GM15510 (cell line): ENCODE results near the gene CCNT2.

Experiments used
- POLR2A ChIP-seq: IDR thresholded peaks from 3 replicates; pipeline ENCODE4 v1.6.1; 2011; ENCODE audit warnings: borderline replicate concordance; ENCODE audit not compliant: insufficient read length; ENCODE audit errors: extremely low read depth

The CCNT2 gene

DNA sequence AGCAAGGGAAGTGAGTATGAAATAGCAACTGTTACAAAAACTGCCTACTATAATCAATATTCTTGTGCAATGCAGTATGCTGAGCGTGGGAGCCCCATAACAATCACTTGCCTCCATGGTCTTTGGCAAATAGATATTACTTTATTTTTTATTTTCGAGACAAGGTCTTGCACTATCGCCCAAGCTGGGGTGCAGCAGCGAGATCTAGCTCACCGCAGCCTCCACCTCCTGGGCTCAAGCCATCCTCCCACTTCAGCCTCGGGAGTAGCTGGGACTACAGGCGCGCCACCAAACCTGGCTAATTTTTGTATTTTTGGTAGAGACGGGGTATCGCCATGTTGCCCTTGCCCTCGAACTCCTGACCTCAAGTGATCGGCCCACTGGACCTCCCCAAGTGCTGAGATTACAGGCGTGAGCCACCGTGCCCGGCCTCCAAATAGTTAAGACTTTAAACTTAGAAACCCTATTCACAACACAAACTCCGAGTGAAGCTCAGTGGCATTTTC lies 1.2 kb upstream of the CCNT2 start:
- TF ChIP-seq POLR2A: no peak

DNA sequence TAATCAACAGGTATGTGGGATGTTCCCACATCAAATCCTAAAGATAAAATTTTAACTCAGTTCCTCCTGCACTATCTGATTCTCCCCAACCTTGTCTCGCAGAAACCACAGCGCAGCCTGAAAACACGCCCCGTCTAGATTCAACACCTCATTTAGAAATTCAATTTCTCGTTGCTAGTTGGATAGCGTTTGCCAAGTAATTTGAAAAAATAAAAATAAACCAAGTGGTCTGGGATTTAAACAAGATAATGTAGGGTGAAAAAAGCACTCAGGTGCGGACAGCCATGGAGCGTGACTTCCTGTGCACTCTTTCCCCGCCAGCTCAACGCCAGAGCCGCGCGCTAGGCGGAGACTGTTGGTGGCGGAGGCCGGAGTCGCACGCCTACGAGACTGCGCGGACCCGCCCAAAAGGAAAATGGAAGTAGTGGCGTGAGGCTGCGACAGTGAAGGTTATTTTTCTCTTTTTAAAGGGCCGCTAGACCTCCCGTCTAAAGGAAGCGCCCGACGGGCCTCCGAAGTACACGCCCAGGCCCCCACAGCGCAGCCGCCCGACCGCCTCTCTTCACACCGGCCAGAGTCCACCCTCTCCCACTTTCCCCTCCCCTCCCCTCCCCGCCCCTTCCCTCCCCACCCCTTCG lies 615 bp upstream of the CCNT2 start:
- TF ChIP-seq POLR2A: peak; percentile 77

DNA sequence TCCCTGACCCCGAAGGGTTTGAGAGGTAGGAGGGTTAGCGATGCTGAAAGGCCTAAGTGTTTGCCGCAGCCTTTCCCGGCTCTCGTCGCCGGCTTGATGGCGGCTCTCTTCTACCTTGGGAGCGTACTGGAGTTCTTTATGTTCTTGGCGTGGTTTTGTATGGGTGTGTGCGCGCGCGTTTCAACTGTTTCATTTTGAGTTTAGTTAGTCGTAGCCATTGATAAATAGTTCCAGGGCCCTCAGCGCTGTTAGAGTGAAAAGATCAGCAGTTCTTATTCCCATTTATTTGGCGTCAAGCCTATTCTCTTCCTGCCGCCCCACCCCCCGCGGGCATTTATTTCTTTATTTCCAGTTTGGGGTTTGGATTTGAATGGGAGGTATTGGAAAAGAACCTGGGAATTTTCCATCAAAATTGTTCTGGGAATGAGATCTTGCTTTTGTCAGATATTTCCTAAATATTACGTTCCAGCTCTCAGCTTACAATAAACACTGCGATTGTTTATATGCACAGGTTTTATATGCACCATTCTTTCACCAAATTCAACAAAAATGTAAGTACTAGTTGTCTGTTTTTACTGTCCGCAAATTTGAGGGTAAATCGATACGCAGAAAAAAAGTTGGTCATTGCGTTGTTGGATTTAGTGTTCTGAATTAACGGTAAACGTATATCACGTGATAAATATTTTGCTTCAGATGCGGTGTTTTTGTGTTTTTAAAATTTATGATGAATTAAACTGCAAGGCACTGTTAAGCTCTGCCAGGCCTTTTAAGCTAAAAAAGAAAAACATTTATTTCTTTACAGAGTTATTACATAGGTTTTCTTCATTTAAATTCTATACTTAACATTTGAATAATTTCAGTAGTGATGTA lies 954 bp downstream of the CCNT2 start:
- no peak for TF ChIP-seq POLR2A

DNA sequence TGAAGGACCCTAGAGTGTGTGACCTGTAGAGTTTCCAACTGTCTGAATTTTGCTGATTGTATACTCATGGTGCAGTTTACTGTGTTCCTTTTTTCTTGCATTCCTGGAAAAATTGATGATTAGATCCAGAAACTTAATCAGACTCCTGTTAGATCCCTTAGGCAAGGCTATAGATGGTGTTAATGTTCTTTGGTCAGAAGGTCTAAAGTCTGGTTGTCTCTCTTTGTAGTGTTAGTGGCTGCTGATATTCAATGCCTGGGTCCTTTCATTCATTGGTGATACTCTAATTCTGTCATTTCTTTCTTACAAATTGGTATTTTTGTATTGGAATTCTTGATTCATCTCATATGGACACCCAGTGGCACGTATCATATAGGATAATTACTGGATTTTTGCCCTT lies 6.3 kb downstream of the CCNT2 start:
- TF ChIP-seq POLR2A: no peak

DNA sequence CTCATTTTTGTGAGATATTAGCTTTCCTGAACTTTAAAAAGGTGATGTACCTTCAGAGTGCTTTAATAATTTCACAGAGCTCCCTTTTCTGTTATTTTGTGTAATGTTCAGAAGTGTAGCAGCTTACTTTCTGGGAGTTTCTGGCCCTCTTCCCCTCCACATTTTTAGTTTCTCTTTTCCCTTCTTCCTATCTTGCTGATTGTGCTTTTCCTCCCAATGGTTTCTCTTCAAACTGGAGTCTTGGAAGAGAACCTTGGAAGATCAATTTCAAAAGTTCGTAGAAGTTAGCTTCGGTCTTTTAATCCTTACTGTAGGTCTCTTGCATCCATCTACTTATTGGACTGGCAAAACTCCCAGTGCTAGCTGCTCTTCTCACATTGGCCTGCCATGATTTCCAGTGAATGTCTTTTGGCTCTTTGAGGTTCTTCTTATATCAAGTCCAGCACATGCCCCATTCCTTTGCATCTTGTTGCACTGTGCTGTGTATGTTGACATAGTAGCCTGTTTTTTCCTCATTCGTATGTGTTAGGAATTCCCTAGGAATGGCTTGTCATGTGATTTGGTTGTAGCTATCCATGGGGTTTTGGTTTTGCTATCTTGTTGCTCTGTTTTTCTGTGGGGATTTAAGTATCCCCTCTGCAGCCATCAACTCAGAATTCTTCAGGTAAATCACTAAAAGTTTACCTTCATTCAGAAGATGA lies 7.8 kb downstream of the CCNT2 start:
- TF ChIP-seq POLR2A: no peak

DNA sequence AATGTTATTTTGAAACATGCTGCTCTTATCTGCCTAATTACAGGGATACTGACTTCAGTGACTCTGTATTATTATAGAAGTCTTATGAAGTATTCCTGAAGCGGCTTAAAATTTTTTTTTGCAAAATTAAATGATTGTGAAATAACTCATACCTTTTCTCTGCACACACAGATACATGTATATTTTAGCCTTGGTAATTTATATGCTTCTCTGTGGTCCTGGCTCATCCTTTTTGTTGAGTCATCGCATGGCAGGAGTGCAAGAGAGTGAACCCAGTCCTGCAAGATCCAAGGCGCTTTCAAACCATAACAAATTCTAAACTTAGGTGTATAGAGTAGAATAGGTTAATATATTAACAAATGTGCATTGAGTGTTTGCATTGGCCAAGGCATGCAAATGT lies 8.6 kb downstream of the CCNT2 start:
- TF ChIP-seq POLR2A: no peak

DNA sequence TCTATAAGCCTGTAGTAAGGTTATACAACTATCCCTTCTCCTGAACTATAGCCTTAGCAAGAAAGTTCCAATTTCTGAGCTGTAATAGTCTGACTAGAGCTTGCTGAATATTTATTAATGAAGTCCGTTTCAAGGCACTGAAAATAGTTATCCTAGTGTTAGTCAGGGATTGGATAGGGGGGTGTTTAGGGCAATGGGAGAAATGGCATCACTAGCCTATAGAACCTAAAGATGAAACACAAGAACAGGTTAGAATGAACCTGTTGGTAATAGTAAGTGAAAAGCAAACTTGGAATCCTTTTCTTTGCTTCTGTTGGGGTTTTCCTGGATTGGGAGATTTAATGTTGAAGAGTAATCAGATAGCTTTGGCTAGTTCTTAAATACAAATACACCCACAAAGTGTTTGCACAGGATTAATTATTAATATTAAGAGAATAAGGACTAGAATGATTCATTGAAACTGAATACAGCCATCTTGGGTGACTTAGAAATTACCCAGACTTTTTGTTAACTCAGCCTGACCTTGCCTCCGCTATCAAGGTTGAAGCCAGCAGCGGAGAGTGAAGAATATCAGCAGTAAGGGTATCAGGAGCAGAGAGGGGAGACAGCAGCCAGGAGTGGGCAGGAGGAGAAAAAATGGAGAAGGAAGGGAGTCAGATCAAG lies 14.4 kb downstream of the CCNT2 start:
- TF ChIP-seq POLR2A: no peak

DNA sequence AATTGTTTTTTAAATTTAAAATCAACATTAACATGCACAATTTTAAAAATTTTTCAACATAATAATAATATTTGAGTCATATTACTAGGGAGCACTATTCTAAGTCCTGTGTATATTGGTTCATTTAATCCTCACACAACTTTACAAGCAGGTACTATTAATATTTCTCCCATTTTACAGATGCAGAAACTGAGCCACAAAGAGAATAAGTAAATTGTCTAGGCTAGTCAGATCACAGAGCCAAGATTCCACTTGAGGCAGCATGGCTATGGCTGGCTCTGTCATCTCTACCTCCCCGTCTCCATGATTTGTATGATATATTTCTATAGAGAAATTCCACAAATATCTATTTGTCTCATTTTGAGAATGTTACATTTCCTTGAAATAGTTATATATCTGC lies 15.1 kb downstream of the CCNT2 start:
- no peak for TF ChIP-seq POLR2A

DNA sequence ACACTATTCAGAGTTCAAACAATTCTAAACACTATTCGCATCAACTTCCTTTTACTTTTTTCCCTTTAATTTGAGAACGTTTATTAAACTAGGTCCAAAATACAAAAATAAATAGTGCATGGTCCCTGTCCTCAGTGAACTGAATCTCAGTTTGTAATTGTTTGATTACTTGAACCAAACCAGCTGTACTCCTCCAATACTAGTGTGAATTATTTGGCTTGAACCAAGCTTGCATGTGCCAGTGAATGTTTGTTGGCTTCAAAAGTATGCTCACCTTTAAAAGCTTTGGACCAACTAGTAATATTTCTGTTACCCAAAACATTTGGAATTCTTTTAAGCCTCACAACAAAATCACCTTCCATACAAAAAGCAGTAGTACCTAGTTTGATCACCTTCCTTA lies 15.5 kb downstream of the CCNT2 start:
- no peak for TF ChIP-seq POLR2A

DNA sequence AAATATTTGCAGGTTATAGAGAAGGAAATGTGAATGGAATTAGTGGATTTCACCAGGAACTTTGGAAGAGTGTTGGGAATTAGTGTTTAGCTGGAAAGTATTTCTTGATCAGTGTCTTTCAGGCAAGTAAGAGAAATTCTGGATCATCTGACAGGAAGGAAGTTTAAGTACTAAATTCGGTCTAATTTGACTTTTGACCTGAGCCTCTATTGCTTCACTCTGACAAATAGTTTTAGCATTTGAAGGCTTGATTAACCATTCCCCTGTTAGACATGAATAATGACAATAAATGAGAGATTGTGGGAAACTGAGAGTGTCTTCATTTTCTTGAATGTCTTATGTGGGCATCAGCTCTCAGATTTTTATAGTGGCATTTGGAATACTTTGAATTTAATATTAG lies 16.0 kb downstream of the CCNT2 start:
- no peak for TF ChIP-seq POLR2A

DNA sequence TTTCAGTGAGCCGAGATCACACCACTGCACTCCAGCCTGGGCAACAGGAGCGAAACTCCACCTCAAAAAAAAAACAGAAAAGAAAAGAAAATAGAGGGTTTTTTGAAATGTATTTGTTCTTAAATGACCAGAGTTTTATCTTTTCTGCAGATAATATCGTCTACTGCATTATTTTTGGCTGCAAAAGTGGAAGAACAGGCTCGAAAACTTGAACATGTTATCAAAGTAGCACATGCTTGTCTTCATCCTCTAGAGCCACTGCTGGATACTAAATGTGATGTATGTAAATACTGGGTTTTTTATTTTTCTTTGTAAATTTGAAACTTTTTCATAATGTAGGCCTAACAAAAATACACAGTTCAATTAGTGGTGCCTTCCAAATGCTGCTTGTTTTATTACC lies 18.1 kb downstream of the CCNT2 start:
- TF ChIP-seq POLR2A: no peak

DNA sequence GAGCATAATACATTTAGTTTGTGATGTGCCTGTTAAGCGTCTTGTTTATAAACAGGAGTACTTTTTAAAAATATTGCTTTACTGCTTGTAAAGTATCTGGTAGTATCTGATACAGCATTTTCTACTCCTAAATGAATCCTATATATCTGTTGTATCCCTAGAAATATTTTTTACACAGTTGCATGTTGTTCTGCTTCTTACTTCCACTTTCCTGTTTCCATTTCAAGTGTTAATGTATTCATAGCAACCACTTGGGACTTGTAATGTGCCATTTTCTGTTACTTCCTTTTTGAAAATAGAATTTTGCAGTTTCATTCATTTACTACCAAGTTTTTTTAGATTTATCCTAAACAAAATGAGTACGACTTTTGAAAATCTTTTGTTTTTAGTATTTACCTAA lies 24.9 kb downstream of the CCNT2 start:
- TF ChIP-seq POLR2A: no peak

DNA sequence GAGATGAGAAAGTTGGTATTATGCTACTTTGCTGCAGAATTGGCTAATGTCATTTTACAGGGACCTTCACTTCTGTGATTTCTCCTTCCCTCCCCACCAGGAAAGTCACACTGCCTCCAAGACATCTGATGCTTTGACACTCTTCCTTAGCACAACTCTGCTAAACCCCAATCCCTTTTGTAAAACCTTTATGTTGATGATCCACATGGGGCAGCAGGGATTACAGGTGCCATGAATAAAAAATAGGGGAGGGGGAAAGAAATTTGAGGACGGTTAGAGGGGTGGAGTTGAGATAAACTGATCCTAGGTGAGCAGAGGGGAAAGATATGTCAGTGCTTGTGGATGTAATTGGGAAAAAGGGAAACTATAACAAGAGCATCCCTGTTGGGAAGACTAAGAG lies 26.4 kb downstream of the CCNT2 start:
- TF ChIP-seq POLR2A: no peak

DNA sequence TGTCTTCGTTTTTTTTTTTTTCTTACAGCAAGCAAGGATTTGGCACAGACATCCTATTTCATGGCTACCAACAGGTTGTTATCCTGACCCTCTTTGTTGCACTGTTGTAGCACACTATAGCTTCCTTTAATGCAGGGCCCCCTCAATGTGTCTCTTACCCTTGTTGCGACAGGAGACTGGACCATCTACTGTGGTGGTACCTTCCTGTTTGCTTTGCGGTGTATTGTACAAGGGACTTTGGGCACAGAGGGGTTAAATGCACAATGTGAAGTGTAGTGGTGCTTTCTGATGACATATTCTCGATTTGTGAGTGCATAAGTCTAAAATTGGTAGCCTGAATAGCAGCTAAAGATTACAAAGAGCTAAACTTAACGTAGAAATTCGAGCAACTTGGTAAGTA lies 27.5 kb downstream of the CCNT2 start:
- no peak for TF ChIP-seq POLR2A
